ENCODE measurements around the gene APLP2. TPM values are rescaled to one million over a fixed set of nuclear protein-coding genes. Genes with fewer than 3 reads are reported as not detected.
"Not testable (repeated sequence)": the region's sequence is repeated elsewhere in the genome, so short reads cannot be mapped to it uniquely, and the experiment has no call there.

The APLP2 gene
- total RNA-seq: 100 to 1,000 TPM; 249 to 939 (median 653) TPM

DNA sequence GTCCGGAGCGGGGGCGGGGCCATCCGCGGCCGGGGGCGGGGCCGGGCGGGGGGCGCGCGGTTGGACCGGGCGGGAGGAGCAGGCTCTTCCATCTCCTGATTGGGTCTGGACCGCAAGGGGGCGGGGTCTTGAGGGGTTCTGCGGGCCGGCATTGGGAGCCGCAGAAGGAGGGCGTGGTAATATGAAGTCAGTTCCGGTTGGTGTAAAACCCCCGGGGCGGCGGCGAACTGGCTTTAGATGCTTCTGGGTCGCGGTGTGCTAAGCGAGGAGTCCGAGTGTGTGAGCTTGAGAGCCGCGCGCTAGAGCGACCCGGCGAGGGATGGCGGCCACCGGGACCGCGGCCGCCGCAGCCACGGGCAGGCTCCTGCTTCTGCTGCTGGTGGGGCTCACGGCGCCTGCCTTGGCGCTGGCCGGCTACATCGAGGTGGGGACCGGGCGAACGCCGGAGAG lies at the start of gene APLP2:
Gene APLP2, plus strand, starts transcription at position 236 of the 450 bp plus-strand sequence. Its CDS starts 84 bp downstream, at position 320.
- 0 to 1% methylated on average over 22 to 34 of the region's 51 CpGs for WGBS, 2 donors
- H3K9me3 ChIP-seq: no peaks in the 10 kb centered on the region
- DNase-seq: peak; percentile 96 to 99
- no peaks in the 10 kb centered on the region for H3K36me3 ChIP-seq
- ATAC-seq (ENCODE audit: low FRiP score in 2 of 2): peak; percentile 96 to 98
- peak within 1 kb of the TSS; percentile 69 to 93 (median 92) for H3K4me3 ChIP-seq
- H3K27me3 ChIP-seq: no peaks in the 10 kb centered on the region
- H3K4me1 ChIP-seq: peaks cover 10 to 40% (median 20%) of the 10 kb centered on the region in 4 donors
- TF ChIP-seq EP300 (IDR thresholded peaks at IDR 0.05) (peak in 1 of 4 donors; percentile 33), POLR2A (IDR thresholded peaks at IDR 0.05) (peak in 3 of 4 donors; percentile 86 to 97 (median 95)), CTCF (IDR thresholded peaks at IDR 0.05) (no peak), POLR2AphosphoS5 (IDR thresholded peaks at IDR 0.05) (peak; percentile 95 to 96)
- peak within 1 kb of the TSS; percentile 95 to 97 (median 96) for H3K27ac ChIP-seq

GRCh38 chr11:130020323-130020722 lies 49.4 kb upstream of the APLP2 start:
- H3K4me3 ChIP-seq: no peak overlapping the region
- TF ChIP-seq POLR2AphosphoS5 (IDR thresholded peaks at IDR 0.05) (no peak), EP300 (IDR thresholded peaks at IDR 0.05) (no peak), POLR2A (IDR thresholded peaks at IDR 0.05) (no peak), CTCF (IDR thresholded peaks at IDR 0.05) (no peak)
- 79 to 91% methylated on average over 4 of the region's 4 CpGs for WGBS, 2 donors
- no peaks in the 10 kb centered on the region for H3K9me3 ChIP-seq
- H3K27me3 ChIP-seq: no peaks in the 10 kb centered on the region
- H3K27ac ChIP-seq: no peak overlapping the region
- ATAC-seq (ENCODE audit: low FRiP score in 2 of 2): no peak
- H3K4me1 ChIP-seq: no peaks in the 10 kb centered on the region
- no peaks in the 10 kb centered on the region for H3K36me3 ChIP-seq
- DNase-seq: no peak

- H3K9me3 ChIP-seq; H3K4me1 ChIP-seq; ATAC-seq (ENCODE audit: low FRiP score in 2 of 2); H3K4me3 ChIP-seq; H3K27ac ChIP-seq; H3K36me3 ChIP-seq; H3K27me3 ChIP-seq: not testable (repeated sequence)
- 98 to 100% methylated on average over 2 to 38 of the region's 38 CpGs for WGBS, 2 donors
- DNase-seq: peak in 1 of 2 donors; percentile 70
Observed at GRCh38 chr11:130021606-130022005, 48.1 kb upstream of the APLP2 start.

DNA sequence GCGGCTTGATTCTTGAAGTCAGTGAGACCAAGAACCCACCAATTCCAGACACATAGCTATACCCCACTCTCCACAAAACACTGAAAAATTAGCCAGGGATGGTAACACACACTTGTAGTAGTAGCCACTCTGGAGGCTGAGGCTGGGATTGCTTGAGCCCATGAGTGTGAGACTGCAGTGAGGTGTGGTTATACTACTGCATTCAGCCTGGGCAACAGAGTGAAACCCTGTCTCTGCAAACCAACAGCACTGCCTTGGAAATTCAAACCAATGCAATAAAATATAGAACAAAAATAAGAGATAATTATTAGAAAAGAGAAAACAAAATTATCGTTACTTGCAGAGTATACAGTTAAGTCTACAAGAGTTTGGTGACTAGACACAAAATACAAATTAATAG lies 46.9 kb upstream of the APLP2 start:
- no peak for TF ChIP-seq POLR2A (IDR thresholded peaks at IDR 0.05)
- no peak for TF ChIP-seq CTCF (IDR thresholded peaks at IDR 0.05)
- TF ChIP-seq POLR2AphosphoS5 (IDR thresholded peaks at IDR 0.05): no peak
- TF ChIP-seq EP300 (IDR thresholded peaks at IDR 0.05): no peak
- 88 to 95% methylated on average over 2 of the region's 2 CpGs for WGBS, 2 donors
- H3K9me3 ChIP-seq: no peaks in the 10 kb centered on the region
- DNase-seq (no peak), ATAC-seq (ENCODE audit: low FRiP score in 2 of 2) (no peak)
- no peak overlapping the region for H3K27ac ChIP-seq
- H3K4me1 ChIP-seq: no peaks in the 10 kb centered on the region
- H3K36me3 ChIP-seq: no peaks in the 10 kb centered on the region
- H3K4me3 ChIP-seq: no peak overlapping the region
- no peaks in the 10 kb centered on the region for H3K27me3 ChIP-seq

DNA sequence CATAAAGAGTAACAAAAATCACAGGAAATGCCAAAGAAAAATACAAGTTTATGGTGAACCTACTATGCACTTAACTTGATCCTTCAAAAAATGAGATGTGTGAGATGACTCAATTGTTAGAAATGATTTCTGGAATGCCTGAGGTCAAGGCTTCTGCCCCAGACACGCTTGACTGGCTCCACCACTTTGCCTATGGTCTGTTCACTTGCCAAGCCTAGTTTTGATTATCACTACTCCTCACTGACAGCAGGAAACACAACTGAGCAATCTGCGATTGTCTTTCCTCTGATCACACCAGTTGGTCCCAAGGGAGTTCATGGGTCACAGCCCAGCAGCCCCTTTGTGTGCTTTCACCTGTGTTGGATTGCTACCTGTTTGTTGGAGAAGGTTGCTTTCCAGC lies 46.5 kb upstream of the APLP2 start:
- H3K36me3 ChIP-seq: no peaks in the 10 kb centered on the region
- H3K27me3 ChIP-seq: no peaks in the 10 kb centered on the region
- H3K4me3 ChIP-seq: no peak overlapping the region
- ATAC-seq (ENCODE audit: low FRiP score in 2 of 2) (no peak), DNase-seq (no peak)
- WGBS, 2 donors: 63 to 66% methylated on average over 2 of the region's 2 CpGs
- no peaks in the 10 kb centered on the region for H3K4me1 ChIP-seq
- H3K27ac ChIP-seq: no peak overlapping the region
- H3K9me3 ChIP-seq: no peaks in the 10 kb centered on the region
- no peak for TF ChIP-seq EP300 (IDR thresholded peaks at IDR 0.05)
- TF ChIP-seq POLR2AphosphoS5 (IDR thresholded peaks at IDR 0.05): no peak
- TF ChIP-seq POLR2A (IDR thresholded peaks at IDR 0.05): no peak
- no peak for TF ChIP-seq CTCF (IDR thresholded peaks at IDR 0.05)
